ENCODE data around the gene MKI67. TPM values are rescaled to one million over a fixed set of nuclear protein-coding genes. Genes with fewer than 3 reads are reported as not detected.

MKI67 gene
- polyA plus RNA-seq, 1 donor, result 26.5 TPM

DNA sequence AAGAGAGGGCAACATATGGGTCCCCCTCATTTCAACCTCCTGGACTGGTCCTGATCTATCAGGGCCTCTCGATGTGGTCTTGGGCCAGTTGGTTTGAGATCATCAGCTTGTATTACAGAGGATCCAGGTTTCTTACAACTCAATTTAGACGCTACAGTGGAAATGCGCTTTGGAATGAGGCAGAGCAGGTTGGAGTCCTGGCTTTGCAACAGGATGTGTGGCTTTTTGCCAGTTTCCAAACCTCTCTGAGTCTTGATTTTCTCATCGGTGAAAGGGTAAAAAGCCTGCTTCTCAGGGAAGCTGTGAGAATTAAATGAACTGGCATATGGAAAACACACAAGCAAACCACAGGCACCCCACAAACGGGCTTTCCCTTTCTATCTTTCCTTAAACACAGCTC is 37.5 kb upstream of the MKI67 start:
- Histone ChIP-seq H3K4me3 (ENCODE audit: low read length) (no peak overlapping the region), H3K36me3 (ENCODE audit: control insufficient read depth, insufficient read depth, low read length) (no peaks in the 10 kb centered on the region), H3K27ac (ENCODE audit: low read length) (no peak overlapping the region), H3K27me3 (ENCODE audit: control insufficient read depth, insufficient read depth, low read length) (no peaks in the 10 kb centered on the region), H3K9me3 (ENCODE audit: control insufficient read depth, low read depth, low read length) (no peaks in the 10 kb centered on the region), H3K4me1 (ENCODE audit: control insufficient read depth, insufficient read depth, low read length) (peaks cover under 1% of the 10 kb centered on the region)
- WGBS (ENCODE audit: insufficient coverage, low lambda C conversion rate), result 100% methylated on average over 1 of the region's 5 CpGs
- no peak for DNase-seq

DNA sequence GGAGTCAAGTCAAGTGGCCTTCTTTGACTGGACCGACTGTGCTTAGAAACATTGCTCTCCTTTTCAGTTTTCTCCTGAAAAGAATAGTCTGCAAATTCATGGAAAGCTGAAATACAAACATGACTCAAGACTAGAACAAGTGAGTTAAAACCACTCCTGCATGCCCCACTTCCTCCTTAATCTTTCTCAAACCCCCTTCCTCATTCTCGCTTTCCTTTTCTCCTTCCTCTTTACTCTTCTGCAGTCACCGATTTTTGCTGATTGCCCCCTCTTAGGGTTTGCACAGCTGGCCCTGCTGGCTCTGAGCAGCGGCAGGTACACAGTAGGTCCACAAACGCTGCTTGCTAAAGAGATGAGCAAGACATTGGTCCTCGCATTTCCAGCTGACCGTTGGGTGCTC is 34.8 kb upstream of the MKI67 start:
- Histone ChIP-seq H3K4me1 (ENCODE audit: control insufficient read depth, insufficient read depth, low read length) (peaks cover 22% of the 10 kb centered on the region), H3K9me3 (ENCODE audit: control insufficient read depth, low read depth, low read length) (no peaks in the 10 kb centered on the region), H3K36me3 (ENCODE audit: control insufficient read depth, insufficient read depth, low read length) (no peaks in the 10 kb centered on the region), H3K4me3 (ENCODE audit: low read length) (no peak overlapping the region), H3K27me3 (ENCODE audit: control insufficient read depth, insufficient read depth, low read length) (no peaks in the 10 kb centered on the region), H3K27ac (ENCODE audit: low read length) (no peak overlapping the region)
- no peak for DNase-seq
- WGBS (ENCODE audit: insufficient coverage, low lambda C conversion rate), result 86% methylated on average over 1 of the region's 7 CpGs

DNA sequence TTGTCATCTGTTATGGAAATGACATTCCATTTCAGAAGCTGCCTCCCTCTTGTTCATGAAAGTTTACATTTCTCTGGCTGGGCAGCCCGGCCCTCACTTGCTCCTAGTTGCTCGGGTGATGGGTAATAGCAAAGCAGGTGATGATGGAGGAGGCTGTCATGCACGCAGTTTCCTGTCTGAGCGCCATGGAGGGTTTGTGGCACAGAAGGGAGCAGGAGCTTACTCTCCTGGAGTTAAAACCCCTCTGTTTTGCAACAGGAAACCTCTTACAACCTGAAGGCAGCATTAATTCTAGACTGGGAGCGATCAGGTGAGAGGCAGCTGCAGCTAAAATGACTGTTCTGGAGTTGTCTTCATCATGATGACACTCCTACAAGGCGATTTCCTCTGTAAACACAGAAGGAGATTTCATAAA is 34.1 kb upstream of the MKI67 start:
- Histone ChIP-seq H3K4me3 (ENCODE audit: low read length) (no peak overlapping the region), H3K27ac (ENCODE audit: low read length) (no peak overlapping the region), H3K36me3 (ENCODE audit: control insufficient read depth, insufficient read depth, low read length) (no peaks in the 10 kb centered on the region), H3K9me3 (ENCODE audit: control insufficient read depth, low read depth, low read length) (no peaks in the 10 kb centered on the region), H3K4me1 (ENCODE audit: control insufficient read depth, insufficient read depth, low read length) (peaks cover 24% of the 10 kb centered on the region), H3K27me3 (ENCODE audit: control insufficient read depth, insufficient read depth, low read length) (no peaks in the 10 kb centered on the region)
- DNase-seq, result no peak
- WGBS (ENCODE audit: insufficient coverage, low lambda C conversion rate), result no CpG with 5 or more reads among the region's 6 CpGs

DNA sequence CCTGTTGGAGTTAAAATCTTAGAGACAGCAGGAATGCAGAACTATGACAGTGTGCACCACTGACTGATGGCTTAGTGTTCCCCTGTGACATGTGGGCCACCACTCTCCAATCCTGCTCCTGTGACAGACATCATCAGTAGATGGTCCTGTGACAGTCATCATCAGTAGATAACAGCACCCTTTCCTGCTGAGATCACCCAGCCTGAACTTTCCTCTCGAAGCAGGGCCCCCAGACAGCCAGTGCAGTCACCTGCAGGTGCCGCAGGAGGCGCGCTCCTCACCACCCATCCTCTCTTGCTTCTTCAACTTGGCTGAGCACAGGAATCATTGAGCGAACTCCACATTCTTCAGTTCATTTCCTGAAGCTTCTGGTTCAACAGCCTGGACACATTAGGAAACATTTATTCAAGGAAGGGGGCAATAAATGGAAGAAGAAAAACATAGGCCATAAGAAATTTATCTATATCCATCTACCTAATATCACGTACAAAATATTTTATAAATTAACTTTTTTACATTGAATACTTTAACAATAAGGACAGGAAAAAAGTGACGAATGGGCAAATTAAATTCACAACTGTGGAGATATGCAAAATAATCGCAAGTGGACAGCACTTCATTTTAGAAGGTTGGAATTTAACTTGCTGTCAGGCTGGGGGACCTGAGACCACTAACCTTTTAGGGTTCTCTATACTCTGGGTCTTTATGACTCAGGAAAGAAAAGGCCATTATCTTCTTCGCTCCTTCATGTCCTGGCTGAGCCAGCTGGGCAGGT is 32.0 kb upstream of the MKI67 start:
- H3K4me1 ChIP-seq (ENCODE audit: control insufficient read depth, insufficient read depth, low read length), result peaks cover 24% of the 10 kb centered on the region
- H3K27me3 ChIP-seq (ENCODE audit: control insufficient read depth, insufficient read depth, low read length), result no peaks in the 10 kb centered on the region
- no peaks in the 10 kb centered on the region for H3K9me3 ChIP-seq (ENCODE audit: control insufficient read depth, low read depth, low read length)
- no peaks in the 10 kb centered on the region for H3K36me3 ChIP-seq (ENCODE audit: control insufficient read depth, insufficient read depth, low read length)
- peak; percentile 82 to 90 for DNase-seq
- peak overlapping the region; percentile 95 for H3K27ac ChIP-seq (ENCODE audit: low read length)
- no peak overlapping the region for H3K4me3 ChIP-seq (ENCODE audit: low read length)
- WGBS (ENCODE audit: insufficient coverage, low lambda C conversion rate), result 100% methylated on average over 2 of the region's 9 CpGs

DNA sequence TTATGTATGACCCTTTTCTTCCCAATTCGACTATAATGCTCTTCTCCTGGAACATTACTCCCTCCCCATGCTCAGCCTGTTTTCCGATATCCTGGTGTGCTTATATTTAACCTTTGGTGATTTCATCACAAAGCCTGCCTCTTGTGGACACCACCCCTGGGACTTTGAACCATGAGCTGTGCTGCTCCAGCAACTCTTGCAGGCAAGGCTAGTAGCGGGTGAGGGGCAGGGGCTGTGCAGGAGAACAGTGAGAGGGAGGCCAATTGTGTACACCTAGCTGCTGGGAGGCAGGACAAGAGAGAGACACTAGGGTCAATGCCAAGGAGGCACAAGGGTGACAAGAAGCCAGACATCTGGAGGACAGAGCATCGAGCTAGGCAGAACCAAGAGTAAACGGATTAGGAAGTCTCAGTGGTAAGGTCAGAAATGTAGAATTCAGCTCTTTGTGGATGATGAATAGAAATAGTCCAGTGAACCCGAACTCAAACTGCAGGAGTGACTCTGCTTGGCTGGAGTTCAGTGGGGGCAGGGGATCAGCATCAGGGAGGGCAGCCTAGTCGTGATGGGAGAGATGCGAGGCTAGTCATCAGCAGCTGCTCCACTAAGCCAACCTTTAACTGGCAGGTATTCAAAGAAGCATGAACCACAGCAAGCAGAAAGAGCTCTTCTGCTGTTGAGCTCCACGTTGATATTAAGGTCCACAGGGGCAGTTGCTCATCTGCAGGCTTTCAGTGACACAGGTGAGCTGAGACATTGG is 31.0 kb upstream of the MKI67 start:
- Histone ChIP-seq H3K27me3 (ENCODE audit: control insufficient read depth, insufficient read depth, low read length) (no peaks in the 10 kb centered on the region), H3K27ac (ENCODE audit: low read length) (peak overlapping the region; percentile 95)
- WGBS (ENCODE audit: insufficient coverage, low lambda C conversion rate), result 7% methylated on average over 2 of the region's 9 CpGs

DNA sequence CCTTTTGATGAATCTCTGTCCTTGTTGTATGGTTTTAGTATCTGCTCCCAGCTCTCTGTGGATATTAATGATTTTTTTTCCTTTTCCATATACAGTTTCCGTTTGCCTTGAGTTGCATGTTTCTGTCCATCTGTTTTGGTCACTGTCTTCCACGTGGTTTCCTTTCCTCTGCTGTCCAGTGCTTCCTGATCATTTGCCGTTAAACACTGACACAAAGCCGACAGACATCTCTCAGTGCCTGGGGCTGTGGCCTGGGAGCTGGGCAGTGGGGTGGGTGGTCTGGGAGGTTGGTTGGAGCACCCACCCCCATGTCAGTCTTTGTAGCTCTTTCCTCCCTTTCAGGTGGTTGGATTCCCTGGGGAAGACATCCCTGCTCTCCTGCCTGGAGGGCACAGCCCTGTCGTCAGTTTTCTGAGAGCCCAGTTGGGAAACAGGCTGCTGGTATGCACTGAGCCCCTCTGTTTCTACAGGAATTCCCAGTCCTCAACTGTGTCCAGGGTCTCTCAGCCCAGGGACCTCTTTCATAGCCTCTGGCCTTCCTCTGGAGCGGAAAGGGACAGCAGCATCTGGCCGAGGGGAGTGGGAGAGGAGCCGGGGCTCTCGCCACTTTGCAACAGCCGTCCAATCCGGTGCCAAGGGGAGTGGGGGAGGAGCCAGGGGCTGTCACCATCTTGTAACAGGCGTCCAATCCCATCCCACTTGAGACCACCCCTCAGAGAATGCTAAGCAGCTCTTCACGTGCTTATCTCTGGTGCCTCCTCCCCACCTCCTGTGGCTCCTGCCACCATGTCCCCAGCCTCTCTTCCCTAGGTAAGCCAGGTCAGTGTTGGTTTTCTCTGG is 26.7 kb upstream of the MKI67 start:
- 100% methylated on average over 2 of the region's 13 CpGs for WGBS (ENCODE audit: insufficient coverage, low lambda C conversion rate)
- H3K9me3 ChIP-seq (ENCODE audit: control insufficient read depth, low read depth, low read length), result no peaks in the 10 kb centered on the region
- no peak overlapping the region for H3K4me3 ChIP-seq (ENCODE audit: low read length)
- no peak for DNase-seq
- peaks cover 4% of the 10 kb centered on the region for H3K27me3 ChIP-seq (ENCODE audit: control insufficient read depth, insufficient read depth, low read length)
- no peak overlapping the region for H3K27ac ChIP-seq (ENCODE audit: low read length)
- no peaks in the 10 kb centered on the region for H3K36me3 ChIP-seq (ENCODE audit: control insufficient read depth, insufficient read depth, low read length)
- H3K4me1 ChIP-seq (ENCODE audit: control insufficient read depth, insufficient read depth, low read length), result peaks cover 17% of the 10 kb centered on the region

More for the DNA sequence above, 31.0 kb upstream of the MKI67 start:
- Histone ChIP-seq H3K4me1 (ENCODE audit: control insufficient read depth, insufficient read depth, low read length) (peaks cover 24% of the 10 kb centered on the region), H3K9me3 (ENCODE audit: control insufficient read depth, low read depth, low read length) (no peaks in the 10 kb centered on the region), H3K36me3 (ENCODE audit: control insufficient read depth, insufficient read depth, low read length) (no peaks in the 10 kb centered on the region), H3K4me3 (ENCODE audit: low read length) (no peak overlapping the region)
- peak; percentile 90 to 96 for DNase-seq

DNA sequence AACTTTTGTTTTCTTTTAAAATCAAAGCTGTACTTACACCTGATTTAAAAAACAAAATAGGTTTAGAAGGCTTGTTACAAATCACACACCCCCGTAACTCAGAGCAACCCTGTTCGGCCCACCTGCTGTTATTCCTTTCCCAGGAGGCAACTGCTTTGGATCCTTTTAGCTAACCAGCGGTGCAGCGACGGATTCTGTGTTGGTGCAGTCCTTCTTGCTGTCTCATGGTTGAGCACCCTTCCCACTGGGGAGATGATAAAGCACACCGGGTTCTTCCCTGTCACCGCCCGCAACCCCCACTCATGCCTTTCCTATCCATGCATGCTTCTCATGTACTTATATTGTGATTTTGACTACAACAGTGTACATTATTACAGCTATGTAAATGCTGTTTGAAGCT is 24.8 kb upstream of the MKI67 start:
- Histone ChIP-seq H3K9me3 (ENCODE audit: control insufficient read depth, low read depth, low read length) (no peaks in the 10 kb centered on the region), H3K27me3 (ENCODE audit: control insufficient read depth, insufficient read depth, low read length) (peaks cover 8% of the 10 kb centered on the region), H3K4me3 (ENCODE audit: low read length) (no peak overlapping the region), H3K36me3 (ENCODE audit: control insufficient read depth, insufficient read depth, low read length) (no peaks in the 10 kb centered on the region), H3K27ac (ENCODE audit: low read length) (no peak overlapping the region), H3K4me1 (ENCODE audit: control insufficient read depth, insufficient read depth, low read length) (peaks cover 2% of the 10 kb centered on the region)
- WGBS (ENCODE audit: insufficient coverage, low lambda C conversion rate), result no CpG with 5 or more reads among the region's 8 CpGs
- no peak for DNase-seq

DNA sequence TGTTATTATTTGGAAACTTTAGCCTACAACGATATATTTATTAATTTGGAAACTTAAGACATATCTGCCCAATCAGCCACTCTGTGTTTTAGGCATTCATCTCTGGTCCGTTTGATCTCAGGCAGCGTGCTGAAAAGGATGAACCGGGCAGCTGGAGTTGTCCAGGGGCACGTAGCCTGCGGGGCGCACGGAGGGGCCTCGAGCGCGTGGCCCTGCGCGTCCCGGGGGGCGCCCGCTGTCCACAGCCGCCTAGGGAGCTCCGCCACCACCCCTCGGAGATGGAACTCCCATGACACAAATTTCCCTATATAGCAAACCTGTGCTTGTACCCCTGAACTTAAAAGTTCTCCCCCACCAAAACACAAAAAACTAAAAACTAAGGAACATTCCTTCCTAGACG is 24.3 kb upstream of the MKI67 start:
- no peak for DNase-seq
- peak overlapping the region; percentile 47 for H3K4me3 ChIP-seq (ENCODE audit: low read length)
- H3K27me3 ChIP-seq (ENCODE audit: control insufficient read depth, insufficient read depth, low read length), result peaks cover 8% of the 10 kb centered on the region
- 57% methylated on average over 1 of the region's 20 CpGs for WGBS (ENCODE audit: insufficient coverage, low lambda C conversion rate)
- no peaks in the 10 kb centered on the region for H3K4me1 ChIP-seq (ENCODE audit: control insufficient read depth, insufficient read depth, low read length)
- no peak overlapping the region for H3K27ac ChIP-seq (ENCODE audit: low read length)
- H3K9me3 ChIP-seq (ENCODE audit: control insufficient read depth, low read depth, low read length), result no peaks in the 10 kb centered on the region
- H3K36me3 ChIP-seq (ENCODE audit: control insufficient read depth, insufficient read depth, low read length), result no peaks in the 10 kb centered on the region

DNA sequence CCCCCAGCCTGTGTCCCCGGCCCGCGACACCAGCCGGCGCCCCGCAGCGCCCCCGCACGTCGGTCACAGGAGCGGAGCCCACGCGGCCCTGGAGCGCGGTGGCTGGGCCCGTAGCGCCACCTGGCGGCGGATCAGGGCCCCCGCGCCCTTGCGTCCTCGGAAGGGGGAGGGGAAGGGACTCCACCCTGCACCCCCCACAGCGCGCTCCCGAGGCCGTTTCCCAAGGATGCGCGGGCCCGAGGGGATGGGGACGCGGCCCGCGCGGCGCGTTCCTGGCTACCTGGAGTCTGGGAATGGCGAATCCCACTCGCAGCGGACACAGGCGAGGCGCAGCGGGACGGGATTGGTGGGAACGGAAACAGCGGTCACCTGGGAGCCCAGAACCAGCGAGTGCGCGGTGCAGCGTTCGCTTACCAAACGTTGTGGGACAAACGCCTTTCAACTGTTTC is 23.8 kb upstream of the MKI67 start:
- peak; percentile 77 to 83 for DNase-seq
- WGBS (ENCODE audit: insufficient coverage, low lambda C conversion rate), result no CpG with 5 or more reads among the region's 53 CpGs
- peaks cover 8% of the 10 kb centered on the region for H3K27me3 ChIP-seq (ENCODE audit: control insufficient read depth, insufficient read depth, low read length)

More for the DNA sequence above, 23.8 kb upstream of the MKI67 start:
- peak overlapping the region; percentile 47 for H3K4me3 ChIP-seq (ENCODE audit: low read length)
- H3K27ac ChIP-seq (ENCODE audit: low read length), result no peak overlapping the region
- H3K9me3 ChIP-seq (ENCODE audit: control insufficient read depth, low read depth, low read length), result no peaks in the 10 kb centered on the region
- H3K36me3 ChIP-seq (ENCODE audit: control insufficient read depth, insufficient read depth, low read length), result no peaks in the 10 kb centered on the region
- H3K4me1 ChIP-seq (ENCODE audit: control insufficient read depth, insufficient read depth, low read length), result no peaks in the 10 kb centered on the region
